Activated CD8-positive, alpha-beta memory T cell treated with anti-CD3 and anti-CD28 coated beads for 4 hours (primary cell): ENCODE measurements around the gene CD33.

Source experiments
- DNase-seq, 2 donors: peaks; one replicate each; pipeline ENCODE4 v3.0.0-alpha.2; 2020; ENCODE audit warnings: low read depth in 2 of 2

The CD33 gene

DNA sequence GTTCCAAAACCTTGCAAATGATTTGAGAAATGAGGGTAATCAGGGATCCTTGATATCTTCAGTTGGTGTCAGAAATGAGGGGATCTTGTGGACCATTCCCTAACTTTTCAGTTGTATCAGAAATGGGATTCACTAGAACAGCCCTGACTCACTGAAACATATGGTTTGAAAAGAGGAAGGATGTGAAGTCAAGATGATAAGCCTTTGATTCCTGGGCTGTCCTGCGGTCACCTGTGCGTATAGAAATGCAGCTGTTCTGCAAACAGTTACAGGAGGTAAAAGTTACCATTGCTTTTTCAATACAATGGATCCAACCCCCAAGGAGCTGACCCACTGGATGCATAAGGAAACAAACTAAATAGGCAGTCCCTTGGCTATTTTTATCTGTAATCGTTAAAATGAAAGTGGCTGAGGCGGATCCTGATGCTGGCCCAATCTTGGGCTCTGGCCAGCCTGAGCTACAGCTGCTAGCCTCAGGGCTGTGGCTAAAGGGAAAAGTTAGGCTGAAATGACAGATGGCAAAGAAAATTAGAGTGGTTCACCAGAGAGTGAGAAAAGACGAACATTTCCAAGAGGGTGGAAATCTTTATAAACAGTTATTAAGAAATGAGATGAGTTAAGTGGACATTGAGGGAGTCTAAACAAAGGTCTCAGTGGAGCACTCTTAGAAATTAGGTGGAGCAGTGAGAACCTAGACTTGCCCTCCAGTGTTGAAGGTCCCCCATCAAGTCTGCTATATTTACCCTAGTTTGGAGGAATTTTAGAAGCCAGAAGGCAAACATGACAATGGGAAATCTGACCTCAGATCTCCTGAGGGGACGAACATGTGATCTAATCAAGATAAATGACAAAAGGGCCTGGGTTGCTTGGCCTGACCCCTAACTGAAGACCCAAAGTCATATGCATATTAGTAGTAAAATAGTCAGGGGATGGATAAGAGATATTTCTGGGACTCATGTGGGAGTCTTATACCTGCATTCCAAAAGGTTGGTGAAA, 33.6 kb downstream of the CD33 start:
- DNase-seq: no peak

DNA sequence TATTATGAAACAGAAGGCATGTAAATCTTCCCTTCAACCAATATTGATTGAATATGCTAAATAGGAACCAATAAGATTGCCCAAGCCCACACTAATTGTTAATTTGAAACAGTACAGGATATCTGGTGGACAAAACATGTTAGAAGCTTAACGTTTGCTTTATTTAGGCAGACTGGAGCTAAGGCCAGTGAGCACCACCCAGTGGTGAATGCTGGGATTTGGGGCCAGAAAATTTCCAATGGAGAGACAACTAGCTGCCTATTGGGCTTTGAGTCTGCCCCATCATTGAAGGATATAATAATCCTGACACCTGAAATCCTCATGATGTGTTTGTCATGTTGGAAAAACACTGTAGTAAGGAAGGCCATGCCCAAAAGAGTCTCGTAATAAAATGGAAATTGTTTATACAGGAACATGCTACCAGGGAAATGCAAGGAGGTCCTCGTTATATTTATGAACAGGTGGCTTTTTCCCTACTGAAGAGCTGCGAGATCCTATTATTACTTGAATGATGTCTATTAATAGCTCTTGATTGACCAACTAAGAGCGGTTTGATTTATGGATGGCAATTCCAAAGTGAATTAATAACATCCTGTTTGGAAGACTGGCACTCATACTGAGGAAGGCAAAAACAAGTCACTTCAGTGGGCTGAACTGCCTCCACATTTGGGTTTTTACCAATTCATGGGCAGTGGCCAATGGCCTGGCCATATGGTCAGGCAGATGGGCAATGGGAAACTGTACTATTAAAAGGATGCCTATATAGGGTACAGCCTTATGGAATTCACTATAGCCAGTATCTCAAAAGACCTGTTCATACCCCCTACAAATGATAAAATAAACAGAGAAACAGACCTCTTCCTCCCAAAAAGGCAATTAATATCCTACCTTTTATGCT, 34.7 kb downstream of the CD33 start:
- DNase-seq: peak in 1 of 2 donors; percentile 11

DNA sequence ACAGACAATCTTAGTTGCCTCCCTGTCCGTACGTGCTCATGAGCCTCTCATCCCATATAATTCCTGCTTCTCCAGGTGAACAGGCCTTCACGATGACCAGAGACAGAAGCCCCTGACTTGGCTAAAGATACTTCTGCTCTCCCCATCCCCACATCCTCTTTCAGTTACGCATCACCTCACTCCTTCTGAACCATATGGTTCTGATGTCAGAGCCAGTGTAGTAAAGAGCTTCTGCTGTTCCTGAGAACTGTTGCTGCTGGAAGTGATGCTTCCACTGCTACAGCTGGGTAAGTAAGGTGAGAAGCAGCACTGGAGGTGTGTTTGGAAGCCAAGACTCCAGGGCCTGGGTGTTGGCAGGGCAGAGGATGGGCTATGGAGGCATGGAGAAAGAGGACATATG, 38.9 kb downstream of the CD33 start:
- DNase-seq: no peak

DNA sequence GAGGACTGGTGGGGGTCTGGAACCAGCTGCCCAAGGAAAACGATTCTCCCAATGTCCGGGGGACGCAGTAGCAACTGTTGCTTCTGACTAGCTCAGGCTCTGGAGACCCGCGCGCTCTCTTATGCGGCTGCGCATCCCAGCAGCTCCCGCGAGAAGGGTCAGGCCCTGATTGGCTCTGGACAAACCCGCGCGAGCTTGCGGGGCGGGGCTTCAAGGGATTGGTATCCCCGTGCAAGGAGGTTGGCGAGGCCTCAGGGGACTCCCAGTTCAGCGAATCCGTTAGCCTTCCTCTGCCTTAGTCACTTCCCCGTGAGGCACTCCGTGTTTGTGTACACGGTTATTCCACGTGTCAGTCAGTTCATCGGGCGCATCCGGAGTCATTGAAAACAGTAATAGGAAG, 46.2 kb downstream of the CD33 start:
- no peak for DNase-seq

DNA sequence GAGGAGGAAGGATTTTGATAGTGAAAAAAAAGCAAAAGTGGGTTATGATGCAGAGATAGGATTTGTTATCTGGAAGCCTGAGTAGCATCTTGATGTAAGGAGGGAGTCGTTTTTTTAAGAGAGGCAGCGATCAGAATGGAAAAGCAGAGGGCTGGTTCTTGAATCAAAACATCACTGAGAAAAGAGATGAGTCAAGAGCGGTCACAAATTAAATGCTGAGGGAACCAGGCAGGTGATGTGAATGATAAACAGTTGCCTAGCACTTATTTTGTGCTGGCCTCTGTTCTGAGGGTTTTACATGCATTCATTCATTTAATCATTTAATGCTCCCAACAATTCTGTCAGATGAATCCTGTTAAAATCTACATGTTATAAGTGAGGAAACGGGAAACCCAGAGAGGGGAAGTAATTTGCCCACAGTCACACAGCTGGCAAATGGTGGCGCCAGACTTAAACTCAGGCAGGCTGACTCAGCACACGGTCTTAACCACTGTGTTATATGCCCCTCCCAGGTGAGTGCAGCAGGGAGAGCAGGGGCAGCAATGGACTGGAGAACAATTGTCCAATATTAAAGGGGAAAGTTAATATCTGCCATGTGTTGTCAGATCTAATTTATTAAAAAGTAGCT, 47.4 kb downstream of the CD33 start:
- DNase-seq: no peak

DNA sequence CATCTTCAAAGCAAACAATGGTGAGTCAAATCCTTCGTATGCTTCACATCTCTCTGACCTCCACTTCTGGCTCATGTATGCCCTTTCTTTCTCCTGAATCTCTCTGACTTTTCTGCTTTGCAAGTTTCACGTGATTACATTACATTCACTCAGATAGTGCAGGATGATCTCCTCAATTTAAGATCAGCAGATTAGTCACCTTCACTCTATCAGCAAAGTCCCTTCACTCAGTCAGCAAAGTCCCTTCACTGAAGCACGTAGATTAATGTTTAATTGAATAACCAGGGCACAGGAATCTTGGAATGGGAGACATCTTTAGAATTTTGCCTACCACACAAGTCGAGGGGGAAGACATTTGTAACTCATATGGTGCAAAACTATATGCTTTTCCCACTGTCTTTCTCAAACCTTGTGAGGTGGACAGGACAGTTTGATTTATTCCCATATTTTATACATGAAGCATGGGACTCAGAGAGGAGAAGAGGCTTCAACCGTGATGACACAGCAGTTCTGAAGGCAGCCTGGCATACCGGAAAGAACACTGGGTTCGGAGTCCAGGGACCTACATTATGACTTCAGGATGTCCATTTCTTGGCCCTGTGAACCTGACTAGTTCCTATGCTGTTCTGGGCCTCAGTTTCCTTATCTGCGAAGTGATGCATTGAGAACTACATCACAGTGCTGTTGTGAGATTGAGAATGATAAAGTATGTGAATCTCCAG, 49.3 kb downstream of the CD33 start:
- no peak for DNase-seq

DNA sequence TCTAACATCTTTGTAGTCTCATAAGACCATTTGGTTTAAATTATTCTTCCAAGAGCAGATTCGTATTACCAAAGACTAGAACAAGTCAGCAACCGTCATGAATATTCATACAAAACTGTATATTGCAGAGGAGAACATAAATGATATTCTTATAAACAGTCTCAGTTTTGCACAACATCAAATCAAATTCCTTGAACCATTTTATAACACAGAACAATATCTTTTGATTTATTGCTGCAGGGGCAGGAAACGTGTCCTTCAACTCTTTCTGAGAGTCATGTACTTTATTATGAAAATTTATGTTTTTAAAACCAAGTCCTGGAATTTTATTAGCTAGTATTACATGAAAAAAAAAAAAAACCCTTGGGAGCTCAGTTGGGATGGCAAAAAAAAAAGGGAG, 52.2 kb downstream of the CD33 start:
- DNase-seq: no peak

DNA sequence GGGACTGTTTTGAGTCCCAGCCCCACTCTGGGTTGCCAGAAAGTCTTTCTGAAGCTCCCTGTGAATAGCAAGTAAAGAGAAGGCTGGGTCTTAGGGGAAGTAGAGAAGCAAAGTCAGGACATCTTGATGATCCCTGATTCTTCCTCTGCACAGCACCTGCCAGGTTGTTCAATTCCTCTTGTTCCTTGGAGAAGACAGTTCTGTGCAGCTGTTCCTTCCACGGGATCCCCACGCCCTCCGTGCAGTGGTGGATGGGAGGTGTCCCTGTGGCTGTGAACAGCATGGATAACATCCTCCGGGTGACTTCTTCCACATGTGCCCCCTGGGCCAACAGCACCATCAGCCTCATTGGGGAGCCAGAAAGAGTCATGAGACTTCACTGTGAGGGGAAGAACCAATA, 57.5 kb downstream of the CD33 start:
- no peak for DNase-seq

DNA sequence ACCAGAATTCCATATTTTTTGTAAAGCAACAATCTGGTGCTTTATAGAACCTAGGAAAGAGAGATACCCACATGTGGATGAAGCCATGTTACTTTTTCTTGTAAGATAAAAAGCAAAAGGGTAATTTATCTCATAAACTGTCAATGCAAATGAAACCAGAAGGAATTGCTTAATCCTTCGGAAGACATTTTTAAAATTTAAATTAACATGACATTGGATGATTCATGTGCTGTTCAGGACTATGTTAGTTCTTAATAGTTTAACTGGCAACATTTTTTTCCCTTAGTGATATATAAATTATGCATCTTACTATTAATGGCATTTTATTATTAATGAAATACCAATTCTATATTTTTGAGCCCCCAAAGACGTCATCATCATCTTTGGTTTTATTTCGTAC, 60.8 kb downstream of the CD33 start:
- DNase-seq: no peak
